ENCODE data around the gene ERGIC1. TPM values are rescaled to one million over a fixed set of nuclear protein-coding genes. Genes with fewer than 3 reads are reported as not detected.

ERGIC1 gene
- total and polyA plus RNA-seq, 2 experiments from 2014 or later, result 25.2 to 92.2 TPM

DNA sequence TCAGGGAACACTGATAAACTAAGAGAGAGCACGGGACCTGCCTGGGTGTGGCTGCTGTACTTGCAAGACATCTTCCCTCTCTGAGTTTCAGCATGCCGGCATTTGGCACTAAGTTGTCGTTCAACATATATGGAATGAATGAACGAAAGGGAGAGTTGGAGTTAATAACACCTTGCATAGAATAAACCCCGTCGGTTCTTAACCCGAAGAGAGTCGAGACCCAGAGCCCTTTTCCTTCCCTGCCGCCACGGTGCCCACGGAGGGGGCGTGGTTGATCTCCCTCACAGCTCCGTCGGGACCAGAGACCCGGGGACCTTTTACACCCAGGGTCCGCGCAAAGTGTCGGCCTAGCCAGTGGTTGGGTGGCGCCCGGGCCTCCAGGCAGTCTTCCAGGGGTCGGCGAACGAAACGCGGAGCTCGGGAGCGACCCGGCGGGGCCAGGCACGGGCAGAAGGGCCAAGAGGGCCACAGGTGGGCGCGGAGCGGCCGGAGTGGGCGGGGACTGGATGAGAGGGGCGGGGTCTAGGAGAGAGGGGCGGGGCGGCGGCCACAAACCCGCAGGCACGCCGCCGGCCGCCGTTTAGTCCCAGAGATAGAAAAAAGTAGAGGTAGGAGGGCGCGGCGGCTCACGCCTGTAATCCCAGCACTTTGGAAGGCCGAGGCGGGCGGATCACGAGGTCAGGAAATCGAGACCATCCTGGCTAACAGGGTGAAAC lies 124.4 kb downstream of the ERGIC1 start:
- peak overlapping the region; percentile 97 for H3K4me2 ChIP-seq
- no peaks in the 10 kb centered on the region for H3K9me2 ChIP-seq (ENCODE audit: insufficient read depth)
- Mint-ChIP-seq H3K27ac (peak overlapping the region; percentile 87), H3K4me3 (peak overlapping the region; percentile 96), H3K27me3 (ENCODE audit: insufficient read depth, low read depth, poor library complexity) (peaks cover 20% of the 10 kb centered on the region), H3K36me3 (ENCODE audit: low read depth) (peaks cover 11% of the 10 kb centered on the region), H3K4me1 (peaks cover 3% of the 10 kb centered on the region; the same call in 2 of the 3 replicates), H3K9me3 (no peaks in the 10 kb centered on the region)
- H3K79me2 ChIP-seq (replicated peaks; ENCODE audit: insufficient read depth), result peaks cover 12% of the 10 kb centered on the region
- no peaks in the 10 kb centered on the region for H3F3A ChIP-seq (replicated peaks; ENCODE audit: low read depth)
- peaks cover 22% of the 10 kb centered on the region for H3K27me3 ChIP-seq (ENCODE audit: insufficient read depth)
- H3K4me1 ChIP-seq (ENCODE audit: insufficient read depth), result peaks cover 3% of the 10 kb centered on the region; the same call in 1 of the 2 replicates
- H3K4me3 ChIP-seq, result peak overlapping the region; percentile 98
- peak; percentile 80 for DNase-seq (ENCODE audit: low spot score)
- H2AFZ ChIP-seq, result peak overlapping the region; percentile 97
- peak; percentile 85 for ATAC-seq
- no peaks in the 10 kb centered on the region for H3K36me3 ChIP-seq (ENCODE audit: insufficient read depth)
- H3K27ac ChIP-seq (ENCODE audit: low read depth), result no peak overlapping the region
- peaks cover 12% of the 10 kb centered on the region; the same call in 1 of the 2 replicates for H4K20me1 ChIP-seq (replicated peaks; ENCODE audit: insufficient read depth)
- TF ChIP-seq POLR2AphosphoS5 (IDR thresholded peaks at IDR 0.05; ENCODE audit: low read depth) (no peak; the same call in 1 of the 2 replicates), JUNB (IDR thresholded peaks at IDR 0.05; ENCODE audit: unreplicated experiment) (no peak), EZH2phosphoT487 (IDR thresholded peaks at IDR 0.05; ENCODE audit: unreplicated experiment) (no peak), EZH2 (IDR thresholded peaks at IDR 0.05; ENCODE audit: low read depth, unreplicated experiment) (no peak), ZNF114 (CRISPR knock-in tag; IDR thresholded peaks at IDR 0.05) (no peak), ZNF331 (CRISPR knock-in tag; IDR thresholded peaks at IDR 0.05; ENCODE audit: low read depth) (no peak), STAT1 (IDR thresholded peaks at IDR 0.05; ENCODE audit: unreplicated experiment) (no peak), CREB1 (CRISPR knock-in tag; IDR thresholded peaks at IDR 0.05; ENCODE audit: low read depth) (no peak), NANOG (IDR thresholded peaks at IDR 0.05; ENCODE audit: borderline replicate concordance) (no peak)
- TF ChIP-seq, protein P1, sequence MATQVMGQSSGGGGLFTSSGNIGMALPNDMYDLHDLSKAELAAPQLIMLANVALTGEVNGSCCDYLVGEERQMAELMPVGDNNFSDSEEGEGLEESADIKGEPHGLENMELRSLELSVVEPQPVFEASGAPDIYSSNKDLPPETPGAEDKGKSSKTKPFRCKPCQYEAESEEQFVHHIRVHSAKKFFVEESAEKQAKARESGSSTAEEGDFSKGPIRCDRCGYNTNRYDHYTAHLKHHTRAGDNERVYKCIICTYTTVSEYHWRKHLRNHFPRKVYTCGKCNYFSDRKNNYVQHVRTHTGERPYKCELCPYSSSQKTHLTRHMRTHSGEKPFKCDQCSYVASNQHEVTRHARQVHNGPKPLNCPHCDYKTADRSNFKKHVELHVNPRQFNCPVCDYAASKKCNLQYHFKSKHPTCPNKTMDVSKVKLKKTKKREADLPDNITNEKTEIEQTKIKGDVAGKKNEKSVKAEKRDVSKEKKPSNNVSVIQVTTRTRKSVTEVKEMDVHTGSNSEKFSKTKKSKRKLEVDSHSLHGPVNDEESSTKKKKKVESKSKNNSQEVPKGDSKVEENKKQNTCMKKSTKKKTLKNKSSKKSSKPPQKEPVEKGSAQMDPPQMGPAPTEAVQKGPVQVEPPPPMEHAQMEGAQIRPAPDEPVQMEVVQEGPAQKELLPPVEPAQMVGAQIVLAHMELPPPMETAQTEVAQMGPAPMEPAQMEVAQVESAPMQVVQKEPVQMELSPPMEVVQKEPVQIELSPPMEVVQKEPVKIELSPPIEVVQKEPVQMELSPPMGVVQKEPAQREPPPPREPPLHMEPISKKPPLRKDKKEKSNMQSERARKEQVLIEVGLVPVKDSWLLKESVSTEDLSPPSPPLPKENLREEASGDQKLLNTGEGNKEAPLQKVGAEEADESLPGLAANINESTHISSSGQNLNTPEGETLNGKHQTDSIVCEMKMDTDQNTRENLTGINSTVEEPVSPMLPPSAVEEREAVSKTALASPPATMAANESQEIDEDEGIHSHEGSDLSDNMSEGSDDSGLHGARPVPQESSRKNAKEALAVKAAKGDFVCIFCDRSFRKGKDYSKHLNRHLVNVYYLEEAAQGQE (IDR thresholded peaks at IDR 0.05; ENCODE audit: unreplicated experiment), result no peak
- TF ChIP-seq, protein P2, sequence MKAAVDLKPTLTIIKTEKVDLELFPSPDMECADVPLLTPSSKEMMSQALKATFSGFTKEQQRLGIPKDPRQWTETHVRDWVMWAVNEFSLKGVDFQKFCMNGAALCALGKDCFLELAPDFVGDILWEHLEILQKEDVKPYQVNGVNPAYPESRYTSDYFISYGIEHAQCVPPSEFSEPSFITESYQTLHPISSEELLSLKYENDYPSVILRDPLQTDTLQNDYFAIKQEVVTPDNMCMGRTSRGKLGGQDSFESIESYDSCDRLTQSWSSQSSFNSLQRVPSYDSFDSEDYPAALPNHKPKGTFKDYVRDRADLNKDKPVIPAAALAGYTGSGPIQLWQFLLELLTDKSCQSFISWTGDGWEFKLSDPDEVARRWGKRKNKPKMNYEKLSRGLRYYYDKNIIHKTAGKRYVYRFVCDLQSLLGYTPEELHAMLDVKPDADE (IDR thresholded peaks at IDR 0.05), result no peak
- TF ChIP-seq, protein P3, sequence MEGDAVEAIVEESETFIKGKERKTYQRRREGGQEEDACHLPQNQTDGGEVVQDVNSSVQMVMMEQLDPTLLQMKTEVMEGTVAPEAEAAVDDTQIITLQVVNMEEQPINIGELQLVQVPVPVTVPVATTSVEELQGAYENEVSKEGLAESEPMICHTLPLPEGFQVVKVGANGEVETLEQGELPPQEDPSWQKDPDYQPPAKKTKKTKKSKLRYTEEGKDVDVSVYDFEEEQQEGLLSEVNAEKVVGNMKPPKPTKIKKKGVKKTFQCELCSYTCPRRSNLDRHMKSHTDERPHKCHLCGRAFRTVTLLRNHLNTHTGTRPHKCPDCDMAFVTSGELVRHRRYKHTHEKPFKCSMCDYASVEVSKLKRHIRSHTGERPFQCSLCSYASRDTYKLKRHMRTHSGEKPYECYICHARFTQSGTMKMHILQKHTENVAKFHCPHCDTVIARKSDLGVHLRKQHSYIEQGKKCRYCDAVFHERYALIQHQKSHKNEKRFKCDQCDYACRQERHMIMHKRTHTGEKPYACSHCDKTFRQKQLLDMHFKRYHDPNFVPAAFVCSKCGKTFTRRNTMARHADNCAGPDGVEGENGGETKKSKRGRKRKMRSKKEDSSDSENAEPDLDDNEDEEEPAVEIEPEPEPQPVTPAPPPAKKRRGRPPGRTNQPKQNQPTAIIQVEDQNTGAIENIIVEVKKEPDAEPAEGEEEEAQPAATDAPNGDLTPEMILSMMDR (conservative IDR thresholded peaks at IDR 0.05; ENCODE audit: low read depth in 2 of 2), result no peak
- TF ChIP-seq, protein P4, sequence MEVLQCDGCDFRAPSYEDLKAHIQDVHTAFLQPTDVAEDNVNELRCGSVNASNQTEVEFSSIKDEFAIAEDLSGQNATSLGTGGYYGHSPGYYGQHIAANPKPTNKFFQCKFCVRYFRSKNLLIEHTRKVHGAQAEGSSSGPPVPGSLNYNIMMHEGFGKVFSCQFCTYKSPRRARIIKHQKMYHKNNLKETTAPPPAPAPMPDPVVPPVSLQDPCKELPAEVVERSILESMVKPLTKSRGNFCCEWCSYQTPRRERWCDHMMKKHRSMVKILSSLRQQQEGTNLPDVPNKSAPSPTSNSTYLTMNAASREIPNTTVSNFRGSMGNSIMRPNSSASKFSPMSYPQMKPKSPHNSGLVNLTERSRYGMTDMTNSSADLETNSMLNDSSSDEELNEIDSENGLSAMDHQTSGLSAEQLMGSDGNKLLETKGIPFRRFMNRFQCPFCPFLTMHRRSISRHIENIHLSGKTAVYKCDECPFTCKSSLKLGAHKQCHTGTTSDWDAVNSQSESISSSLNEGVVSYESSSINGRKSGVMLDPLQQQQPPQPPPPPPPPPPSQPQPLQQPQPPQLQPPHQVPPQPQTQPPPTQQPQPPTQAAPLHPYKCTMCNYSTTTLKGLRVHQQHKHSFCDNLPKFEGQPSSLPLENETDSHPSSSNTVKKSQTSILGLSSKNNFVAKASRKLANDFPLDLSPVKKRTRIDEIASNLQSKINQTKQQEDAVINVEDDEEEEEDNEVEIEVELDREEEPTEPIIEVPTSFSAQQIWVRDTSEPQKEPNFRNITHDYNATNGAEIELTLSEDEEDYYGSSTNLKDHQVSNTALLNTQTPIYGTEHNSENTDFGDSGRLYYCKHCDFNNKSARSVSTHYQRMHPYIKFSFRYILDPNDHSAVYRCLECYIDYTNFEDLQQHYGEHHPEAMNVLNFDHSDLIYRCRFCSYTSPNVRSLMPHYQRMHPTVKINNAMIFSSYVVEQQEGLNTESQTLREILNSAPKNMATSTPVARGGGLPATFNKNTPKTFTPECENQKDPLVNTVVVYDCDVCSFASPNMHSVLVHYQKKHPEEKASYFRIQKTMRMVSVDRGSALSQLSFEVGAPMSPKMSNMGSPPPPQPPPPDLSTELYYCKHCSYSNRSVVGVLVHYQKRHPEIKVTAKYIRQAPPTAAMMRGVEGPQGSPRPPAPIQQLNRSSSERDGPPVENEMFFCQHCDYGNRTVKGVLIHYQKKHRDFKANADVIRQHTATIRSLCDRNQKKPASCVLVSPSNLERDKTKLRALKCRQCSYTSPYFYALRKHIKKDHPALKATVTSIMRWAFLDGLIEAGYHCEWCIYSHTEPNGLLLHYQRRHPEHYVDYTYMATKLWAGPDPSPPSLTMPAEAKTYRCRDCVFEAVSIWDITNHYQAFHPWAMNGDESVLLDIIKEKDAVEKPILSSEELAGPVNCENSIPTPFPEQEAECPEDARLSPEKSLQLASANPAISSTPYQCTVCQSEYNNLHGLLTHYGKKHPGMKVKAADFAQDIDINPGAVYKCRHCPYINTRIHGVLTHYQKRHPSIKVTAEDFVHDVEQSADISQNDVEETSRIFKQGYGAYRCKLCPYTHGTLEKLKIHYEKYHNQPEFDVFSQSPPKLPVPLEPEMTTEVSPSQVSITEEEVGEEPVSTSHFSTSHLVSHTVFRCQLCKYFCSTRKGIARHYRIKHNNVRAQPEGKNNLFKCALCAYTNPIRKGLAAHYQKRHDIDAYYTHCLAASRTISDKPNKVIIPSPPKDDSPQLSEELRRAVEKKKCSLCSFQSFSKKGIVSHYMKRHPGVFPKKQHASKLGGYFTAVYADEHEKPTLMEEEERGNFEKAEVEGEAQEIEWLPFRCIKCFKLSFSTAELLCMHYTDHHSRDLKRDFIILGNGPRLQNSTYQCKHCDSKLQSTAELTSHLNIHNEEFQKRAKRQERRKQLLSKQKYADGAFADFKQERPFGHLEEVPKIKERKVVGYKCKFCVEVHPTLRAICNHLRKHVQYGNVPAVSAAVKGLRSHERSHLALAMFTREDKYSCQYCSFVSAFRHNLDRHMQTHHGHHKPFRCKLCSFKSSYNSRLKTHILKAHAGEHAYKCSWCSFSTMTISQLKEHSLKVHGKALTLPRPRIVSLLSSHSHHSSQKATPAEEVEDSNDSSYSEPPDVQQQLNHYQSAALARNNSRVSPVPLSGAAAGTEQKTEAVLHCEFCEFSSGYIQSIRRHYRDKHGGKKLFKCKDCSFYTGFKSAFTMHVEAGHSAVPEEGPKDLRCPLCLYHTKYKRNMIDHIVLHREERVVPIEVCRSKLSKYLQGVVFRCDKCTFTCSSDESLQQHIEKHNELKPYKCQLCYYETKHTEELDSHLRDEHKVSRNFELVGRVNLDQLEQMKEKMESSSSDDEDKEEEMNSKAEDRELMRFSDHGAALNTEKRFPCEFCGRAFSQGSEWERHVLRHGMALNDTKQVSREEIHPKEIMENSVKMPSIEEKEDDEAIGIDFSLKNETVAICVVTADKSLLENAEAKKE (CRISPR knock-in tag; IDR thresholded peaks at IDR 0.05), result no peak
